ENCODE results near the gene DPH2.
A peak's percentile ranks its signal among the peaks of the same experiment; 100 is the strongest.

The DPH2 gene

GRCh38 chr1:43976045-43976444 lies 6.2 kb downstream of the DPH2 start:
- TF ChIP-seq TAF1 (IDR thresholded peaks at IDR 0.05; ENCODE audit: borderline replicate concordance, insufficient read depth, low read length), result no peak
- TF ChIP-seq POLR2AphosphoS5 (IDR thresholded peaks at IDR 0.05; ENCODE audit: low read depth, low read length), result no peak
- no peak for TF ChIP-seq FOXP2 (optimal IDR thresholded peaks at IDR 0.05; ENCODE audit: borderline replicate concordance, extremely low read depth, extremely low read length, insufficient read depth)
- TF ChIP-seq SIN3A (IDR thresholded peaks at IDR 0.05; ENCODE audit: borderline replicate concordance, insufficient read depth, low read length), result no peak
- TF ChIP-seq, protein P1, sequence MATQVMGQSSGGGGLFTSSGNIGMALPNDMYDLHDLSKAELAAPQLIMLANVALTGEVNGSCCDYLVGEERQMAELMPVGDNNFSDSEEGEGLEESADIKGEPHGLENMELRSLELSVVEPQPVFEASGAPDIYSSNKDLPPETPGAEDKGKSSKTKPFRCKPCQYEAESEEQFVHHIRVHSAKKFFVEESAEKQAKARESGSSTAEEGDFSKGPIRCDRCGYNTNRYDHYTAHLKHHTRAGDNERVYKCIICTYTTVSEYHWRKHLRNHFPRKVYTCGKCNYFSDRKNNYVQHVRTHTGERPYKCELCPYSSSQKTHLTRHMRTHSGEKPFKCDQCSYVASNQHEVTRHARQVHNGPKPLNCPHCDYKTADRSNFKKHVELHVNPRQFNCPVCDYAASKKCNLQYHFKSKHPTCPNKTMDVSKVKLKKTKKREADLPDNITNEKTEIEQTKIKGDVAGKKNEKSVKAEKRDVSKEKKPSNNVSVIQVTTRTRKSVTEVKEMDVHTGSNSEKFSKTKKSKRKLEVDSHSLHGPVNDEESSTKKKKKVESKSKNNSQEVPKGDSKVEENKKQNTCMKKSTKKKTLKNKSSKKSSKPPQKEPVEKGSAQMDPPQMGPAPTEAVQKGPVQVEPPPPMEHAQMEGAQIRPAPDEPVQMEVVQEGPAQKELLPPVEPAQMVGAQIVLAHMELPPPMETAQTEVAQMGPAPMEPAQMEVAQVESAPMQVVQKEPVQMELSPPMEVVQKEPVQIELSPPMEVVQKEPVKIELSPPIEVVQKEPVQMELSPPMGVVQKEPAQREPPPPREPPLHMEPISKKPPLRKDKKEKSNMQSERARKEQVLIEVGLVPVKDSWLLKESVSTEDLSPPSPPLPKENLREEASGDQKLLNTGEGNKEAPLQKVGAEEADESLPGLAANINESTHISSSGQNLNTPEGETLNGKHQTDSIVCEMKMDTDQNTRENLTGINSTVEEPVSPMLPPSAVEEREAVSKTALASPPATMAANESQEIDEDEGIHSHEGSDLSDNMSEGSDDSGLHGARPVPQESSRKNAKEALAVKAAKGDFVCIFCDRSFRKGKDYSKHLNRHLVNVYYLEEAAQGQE (IDR thresholded peaks at IDR 0.05; ENCODE audit: insufficient read depth in 1 of 2, low read depth in 2 of 2, low read length in 2 of 2), result no peak

- TF ChIP-seq, protein P1 (IDR thresholded peaks at IDR 0.05; ENCODE audit: insufficient read depth in 1 of 2, low read depth in 2 of 2, low read length in 2 of 2), result no peak
- TF ChIP-seq SIN3A (IDR thresholded peaks at IDR 0.05; ENCODE audit: borderline replicate concordance, insufficient read depth, low read length) (no peak), TAF1 (IDR thresholded peaks at IDR 0.05; ENCODE audit: borderline replicate concordance, insufficient read depth, low read length) (no peak), POLR2AphosphoS5 (IDR thresholded peaks at IDR 0.05; ENCODE audit: low read depth, low read length) (no peak), FOXP2 (optimal IDR thresholded peaks at IDR 0.05; ENCODE audit: borderline replicate concordance, extremely low read depth, extremely low read length, insufficient read depth) (no peak)
Measured at GRCh38 chr1:43976890-43977289, 7.1 kb downstream of the DPH2 start.

GRCh38 chr1:43977376-43978263 lies 7.8 kb downstream of the DPH2 start:
- TF ChIP-seq, protein P1 (IDR thresholded peaks at IDR 0.05; ENCODE audit: insufficient read depth in 1 of 2, low read depth in 2 of 2, low read length in 2 of 2), result no peak
- TF ChIP-seq FOXP2 (optimal IDR thresholded peaks at IDR 0.05; ENCODE audit: borderline replicate concordance, extremely low read depth, extremely low read length, insufficient read depth) (no peak), SIN3A (IDR thresholded peaks at IDR 0.05; ENCODE audit: borderline replicate concordance, insufficient read depth, low read length) (peak; percentile 31; the same call in 1 of the 2 replicates)

DNA sequence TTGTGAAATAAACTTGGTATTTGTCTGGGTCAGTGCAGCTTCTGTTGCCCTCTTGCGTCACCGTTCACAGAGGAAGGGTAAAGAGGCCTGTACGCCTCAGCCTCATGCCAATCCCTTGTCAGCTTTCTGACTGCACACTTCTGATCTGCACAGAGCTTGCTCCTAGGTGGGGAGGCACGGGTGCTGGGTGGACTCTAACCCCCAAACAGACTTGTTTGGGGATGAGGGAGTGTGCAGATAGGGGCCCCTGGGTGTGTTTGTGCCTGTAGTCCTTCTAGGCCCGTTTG lies 8.4 kb downstream of the DPH2 start:
- TF ChIP-seq, protein P1 (IDR thresholded peaks at IDR 0.05; ENCODE audit: insufficient read depth in 1 of 2, low read depth in 2 of 2, low read length in 2 of 2), result no peak
- no peak for TF ChIP-seq POLR2AphosphoS5 (IDR thresholded peaks at IDR 0.05; ENCODE audit: low read depth, low read length)
- TF ChIP-seq TAF1 (IDR thresholded peaks at IDR 0.05; ENCODE audit: borderline replicate concordance, insufficient read depth, low read length), result no peak
- no peak for TF ChIP-seq SIN3A (IDR thresholded peaks at IDR 0.05; ENCODE audit: borderline replicate concordance, insufficient read depth, low read length)
- no peak for TF ChIP-seq FOXP2 (optimal IDR thresholded peaks at IDR 0.05; ENCODE audit: borderline replicate concordance, extremely low read depth, extremely low read length, insufficient read depth)

Measured in PFSK-1 (cell line).